DMS53 (cell line): ENCODE results near the gene TCERG1L.

Experiments used
- DNase-seq: peaks from one replicate; lab custom pipeline; 2025; lab: John Stamatoyannopoulos, UW

Gene TCERG1L

DNA sequence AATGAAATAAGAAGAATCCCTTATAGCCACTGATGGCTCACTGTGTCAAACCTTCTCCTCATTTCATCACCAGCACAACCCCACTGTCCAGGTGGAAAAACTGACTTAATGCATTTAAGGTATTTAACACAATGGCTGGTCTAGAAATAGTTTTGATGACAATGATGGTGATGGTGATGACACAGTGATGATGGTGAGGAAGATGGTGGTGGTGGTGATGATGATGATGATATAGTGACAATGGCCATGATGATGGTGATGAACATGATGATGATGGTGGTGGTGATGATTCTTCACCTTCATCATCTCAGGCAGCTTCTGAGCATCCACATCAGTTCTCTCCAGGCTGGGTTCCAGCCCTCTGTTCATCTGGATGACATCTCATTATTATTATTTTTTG is 186.6 kb downstream of the TCERG1L start:
- no peak for DNase-seq

DNA sequence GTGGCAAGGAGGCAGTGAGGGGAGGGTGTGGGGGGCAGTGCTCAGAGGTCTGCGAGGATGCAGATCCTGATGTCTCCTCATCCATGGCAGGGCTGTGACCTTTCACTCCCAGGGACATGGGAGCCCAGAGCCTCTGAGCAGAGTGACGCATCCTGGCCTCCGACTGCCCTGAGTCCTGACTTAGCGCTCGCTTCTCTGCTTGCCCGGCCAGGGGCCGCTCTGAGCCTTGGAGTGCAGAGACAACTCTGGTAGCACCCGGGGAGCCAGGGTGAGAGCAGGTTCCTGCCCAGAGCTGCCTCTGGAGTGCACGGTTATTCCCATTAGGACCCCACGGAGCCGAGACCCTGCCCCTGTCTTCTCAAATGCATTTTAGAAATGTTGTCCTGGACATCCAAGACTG is 188.0 kb downstream of the TCERG1L start:
- no peak for DNase-seq

DNA sequence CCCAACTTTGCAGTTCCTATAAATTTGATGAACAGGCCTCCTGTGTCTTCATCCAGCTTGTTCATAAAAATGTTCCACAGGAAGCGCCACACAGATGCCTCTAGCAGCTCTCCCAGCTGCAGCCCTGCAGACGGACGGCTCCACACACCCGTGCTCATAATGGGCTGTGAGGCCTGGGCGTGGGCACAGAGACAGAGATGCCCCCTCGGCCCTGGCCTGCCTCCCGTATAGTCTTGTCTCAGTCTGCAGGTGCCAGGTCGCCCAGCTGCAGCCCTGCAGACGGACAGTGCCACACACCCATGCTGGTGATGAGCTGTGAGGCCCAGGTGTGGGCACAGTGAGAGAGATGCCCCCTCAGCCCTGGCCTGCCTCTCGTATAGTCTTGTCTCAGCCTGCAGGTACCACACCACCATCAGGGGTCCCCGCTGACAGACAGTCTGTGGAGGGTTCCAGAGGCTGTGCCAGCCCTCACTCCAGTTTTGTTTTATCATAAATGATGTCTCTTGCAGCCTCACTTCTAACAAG is 189.9 kb downstream of the TCERG1L start:
- DNase-seq: no peak

DNA sequence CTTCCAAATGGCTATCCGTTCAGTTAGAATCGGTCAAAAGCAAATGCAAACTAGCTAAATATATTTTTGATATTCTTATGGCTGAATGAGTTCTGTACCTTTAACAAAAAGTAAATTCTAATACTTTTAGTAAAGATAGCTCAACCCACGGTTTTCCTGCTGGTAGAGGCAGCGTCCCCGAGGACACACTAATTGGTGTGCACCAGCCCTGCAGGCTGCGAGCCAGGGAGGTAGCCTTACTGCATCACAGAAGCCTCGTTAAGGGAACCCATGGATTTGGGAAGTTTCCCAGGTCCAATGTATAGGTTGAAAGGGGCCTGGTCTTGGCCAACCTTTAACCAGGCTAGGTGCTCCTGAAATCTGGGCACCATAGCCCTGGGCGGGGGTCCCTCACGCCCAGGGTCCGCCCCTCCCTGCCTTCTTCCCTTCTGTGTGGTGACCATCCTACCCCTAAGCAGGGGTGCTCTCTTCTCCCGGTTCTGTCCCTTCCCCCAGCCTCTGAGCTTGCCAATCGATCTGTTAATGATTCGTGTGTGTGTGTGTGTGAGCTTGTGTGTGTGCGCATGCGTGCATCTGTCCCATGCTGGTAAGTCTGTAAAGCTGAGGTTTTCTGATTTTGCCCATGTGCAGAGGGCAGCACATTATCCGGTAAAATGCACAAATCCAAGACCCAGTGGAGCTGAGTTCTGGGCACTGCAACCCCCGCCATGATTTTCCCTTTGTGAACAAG is 191.7 kb downstream of the TCERG1L start:
- DNase-seq: no peak

DNA sequence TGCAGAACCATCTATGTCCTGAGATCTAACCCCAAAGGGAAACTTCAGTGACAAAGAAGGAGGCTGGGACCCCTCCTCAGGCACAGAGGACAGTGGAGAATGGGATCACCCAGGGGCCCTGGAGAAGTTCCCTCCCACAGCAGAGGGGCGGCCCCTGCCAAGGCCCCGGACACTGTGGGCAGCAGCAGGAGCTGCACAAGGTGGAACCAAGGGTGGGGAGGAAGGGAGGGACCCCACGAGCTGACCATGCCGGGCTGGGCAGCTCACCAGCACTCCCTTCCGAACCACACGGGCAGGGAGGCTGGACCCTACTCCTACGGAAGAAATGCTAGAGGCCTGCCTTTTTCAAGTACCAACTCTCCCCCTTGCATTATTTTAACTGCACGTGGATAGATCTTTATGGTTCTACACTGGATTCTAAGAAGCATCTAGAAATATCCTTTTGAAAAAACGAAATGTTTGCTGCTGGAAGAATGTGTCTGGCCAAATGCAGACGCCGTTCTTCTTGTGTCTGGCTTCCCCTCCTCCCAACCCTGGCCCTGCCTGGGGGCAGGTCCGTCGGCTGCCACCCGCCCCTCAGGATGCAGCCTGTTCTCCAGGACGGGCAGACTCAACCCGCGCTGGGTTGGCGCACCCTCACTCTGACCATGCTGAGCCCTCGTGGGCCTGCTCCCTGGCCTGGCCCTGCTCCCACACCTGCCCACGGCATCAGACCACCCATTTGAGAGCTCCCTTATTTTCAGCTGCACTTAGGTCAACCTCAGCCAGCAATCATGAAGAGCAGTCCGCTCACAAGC is 193.9 kb downstream of the TCERG1L start:
- DNase-seq: no peak

DNA sequence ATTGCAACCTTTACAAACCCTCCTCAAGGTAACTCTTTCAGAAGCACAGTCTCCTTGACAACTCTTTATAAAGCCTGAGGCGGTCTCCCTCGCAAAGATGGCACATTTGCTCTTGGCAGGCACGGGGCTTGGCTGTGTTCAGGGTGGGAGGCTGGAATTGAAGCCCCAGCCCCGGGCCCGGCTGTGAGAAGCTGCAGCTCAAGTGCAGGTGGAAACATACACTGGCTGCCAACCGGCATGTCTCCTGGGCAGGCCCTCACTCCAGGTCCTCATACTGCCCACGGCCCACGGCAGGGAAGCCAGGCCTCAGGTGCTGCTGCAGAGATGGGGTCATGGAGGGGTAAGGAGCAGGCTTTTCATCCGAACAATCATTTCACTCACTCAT is 194.5 kb downstream of the TCERG1L start:
- no peak for DNase-seq

DNA sequence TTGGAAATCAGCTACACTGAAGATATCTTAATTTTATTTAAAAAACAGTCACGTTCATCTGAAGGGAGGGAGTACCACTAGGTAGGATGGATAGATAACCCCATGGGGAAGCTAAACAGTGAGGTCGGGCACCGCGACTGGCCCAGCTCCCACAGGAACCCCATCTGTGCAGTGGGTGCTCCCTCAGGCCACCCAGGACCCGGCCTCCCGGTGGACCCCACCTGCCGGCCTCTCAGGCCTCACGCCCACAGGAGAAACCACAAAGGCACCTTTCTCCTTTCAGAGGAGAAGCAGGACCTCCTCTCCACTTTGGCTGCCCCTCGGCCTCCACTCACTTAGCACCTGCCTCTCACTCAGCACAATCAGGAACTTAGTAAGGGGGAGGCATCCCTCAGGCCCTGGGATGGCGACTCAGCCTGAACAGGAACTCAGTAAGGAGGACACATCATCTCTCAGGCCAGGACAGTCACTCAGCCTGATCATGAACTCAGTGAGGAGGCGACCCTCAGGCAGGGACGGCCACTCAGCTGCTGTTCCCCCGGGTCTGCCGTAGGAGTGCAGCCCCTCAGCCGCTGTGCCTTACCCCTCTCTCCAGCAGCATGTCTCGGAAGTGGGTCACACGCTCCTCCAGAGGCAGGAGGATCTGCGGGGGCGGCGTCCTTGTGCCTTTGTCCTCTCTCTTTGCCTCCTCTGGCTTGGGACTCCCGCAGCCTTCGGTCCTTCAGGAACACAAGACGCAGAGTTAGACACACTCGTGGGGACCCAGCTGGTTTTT is 195.1 kb downstream of the TCERG1L start:
- no peak for DNase-seq

DNA sequence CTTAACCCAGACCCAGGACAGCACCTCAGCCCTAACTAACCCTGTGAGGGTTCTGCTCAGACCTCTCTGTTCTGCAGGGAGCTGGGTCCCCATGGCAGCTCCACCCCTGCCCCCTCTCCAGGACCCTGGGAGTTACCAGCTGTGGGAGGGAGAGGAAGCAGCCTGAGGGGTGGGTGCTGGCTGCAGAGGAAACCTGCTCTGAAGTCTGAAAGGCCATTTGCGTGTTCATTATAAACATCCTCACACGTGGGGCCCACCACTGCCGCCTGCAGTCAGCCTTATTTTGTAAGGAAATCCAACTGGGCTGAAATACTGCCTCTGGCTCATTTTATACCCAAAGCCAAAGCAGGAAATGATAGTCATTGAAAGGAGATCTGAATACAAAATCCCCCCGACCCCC is 195.7 kb downstream of the TCERG1L start:
- DNase-seq: no peak

DNA sequence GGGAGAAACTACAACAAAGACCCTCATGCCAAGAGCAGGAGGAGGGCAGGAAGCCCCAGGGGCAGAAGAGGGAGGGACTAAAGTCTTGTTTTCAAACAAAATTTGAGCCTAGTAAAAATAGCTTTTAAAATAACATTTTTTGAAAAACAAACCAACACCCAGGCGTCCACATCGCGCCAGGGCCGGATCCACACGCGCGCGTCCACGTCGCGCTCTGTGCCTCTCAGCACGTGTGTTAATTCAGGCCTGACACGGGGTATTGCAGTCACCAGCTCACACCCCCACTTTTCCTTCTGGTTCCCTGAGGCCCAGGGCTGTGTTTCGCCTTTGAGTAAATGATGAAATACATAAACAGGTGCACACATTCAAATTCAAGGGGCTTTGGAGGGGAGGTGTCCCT is 196.2 kb downstream of the TCERG1L start:
- DNase-seq: no peak

DNA sequence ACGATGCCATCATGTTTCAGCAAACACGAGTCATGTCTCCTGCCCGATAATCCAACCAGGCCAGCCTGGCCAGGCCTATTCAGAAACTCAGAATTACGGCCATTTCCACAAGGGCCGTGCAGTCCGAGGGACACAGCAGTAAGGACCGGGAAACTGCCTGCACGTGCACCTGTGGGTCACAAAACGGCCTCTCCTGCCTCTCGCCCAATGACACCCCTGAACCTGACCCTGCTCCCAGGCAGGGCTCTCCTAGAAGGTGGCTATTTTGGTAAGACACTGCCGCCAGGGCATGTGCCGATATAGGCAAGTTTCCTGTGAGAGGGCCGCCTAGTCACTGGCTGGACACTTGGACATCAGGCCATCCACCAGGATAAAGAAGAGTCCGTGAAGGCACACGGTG is 196.7 kb downstream of the TCERG1L start:
- DNase-seq: no peak

DNA sequence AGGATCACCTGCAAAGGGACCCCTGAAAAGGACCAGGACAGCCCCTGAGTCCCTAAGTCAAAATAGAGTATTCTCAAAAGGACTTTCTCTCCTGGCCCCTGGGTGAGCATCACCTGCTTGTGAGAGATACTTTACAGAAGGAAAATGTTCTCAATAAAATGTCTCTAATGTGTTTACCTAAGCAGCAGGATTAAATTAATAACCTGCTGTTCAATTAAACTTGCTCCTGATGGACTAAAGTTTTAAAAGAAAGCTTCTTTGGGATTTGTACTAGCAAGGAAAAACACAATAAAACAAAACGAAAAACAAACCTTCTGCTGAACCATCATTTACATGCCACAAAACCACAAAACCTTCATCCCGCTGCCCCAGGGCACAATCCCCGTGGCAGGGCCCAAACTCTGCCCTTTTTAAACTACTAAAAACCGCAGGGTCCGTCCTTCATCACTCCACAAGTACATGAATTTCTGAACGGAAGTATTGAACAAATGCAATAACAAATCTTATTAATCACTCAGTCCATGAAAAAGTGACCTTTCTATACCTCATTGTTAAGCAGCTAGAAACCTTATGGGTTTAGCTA is 197.7 kb downstream of the TCERG1L start:
- no peak for DNase-seq

DNA sequence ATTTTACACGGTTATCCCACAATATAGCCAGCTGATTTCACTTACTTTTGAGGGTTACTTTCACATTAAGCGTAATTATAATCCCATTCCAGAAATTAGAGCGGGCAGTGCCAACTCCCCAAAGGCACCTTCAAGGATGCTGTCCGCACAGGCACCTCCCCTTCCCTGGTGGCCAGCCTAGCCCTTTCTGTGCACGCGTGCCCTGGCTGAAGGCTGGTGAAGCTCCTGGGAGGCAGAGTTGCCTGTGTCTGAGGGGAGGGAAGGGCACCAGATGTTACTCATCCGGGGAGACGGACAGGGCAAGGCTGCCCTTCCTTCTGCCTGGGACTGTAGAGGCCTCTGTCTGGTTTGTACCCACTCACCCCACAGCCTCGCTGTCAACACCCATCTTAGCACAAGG is 198.4 kb downstream of the TCERG1L start:
- no peak for DNase-seq

DNA sequence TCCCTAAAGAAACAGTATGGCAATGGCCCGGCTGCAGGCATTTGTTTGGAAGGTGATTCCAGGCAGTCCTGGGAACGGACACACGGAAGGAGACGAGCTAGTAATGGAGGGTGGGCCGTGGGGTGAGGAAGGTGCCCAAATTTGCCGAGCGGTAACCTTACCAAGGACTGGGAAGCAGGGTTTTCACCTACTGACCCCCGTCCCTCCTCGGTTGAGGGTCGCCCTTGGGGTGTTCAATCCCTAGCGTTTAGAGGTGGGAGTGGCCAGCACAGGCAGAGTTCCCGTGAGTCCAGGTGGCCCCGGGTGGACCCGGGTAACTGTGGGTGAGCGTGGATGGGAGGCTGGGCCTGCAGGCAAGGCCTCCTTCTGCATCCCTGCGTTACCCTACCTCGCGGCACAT is 198.8 kb downstream of the TCERG1L start:
- DNase-seq: no peak

DNA sequence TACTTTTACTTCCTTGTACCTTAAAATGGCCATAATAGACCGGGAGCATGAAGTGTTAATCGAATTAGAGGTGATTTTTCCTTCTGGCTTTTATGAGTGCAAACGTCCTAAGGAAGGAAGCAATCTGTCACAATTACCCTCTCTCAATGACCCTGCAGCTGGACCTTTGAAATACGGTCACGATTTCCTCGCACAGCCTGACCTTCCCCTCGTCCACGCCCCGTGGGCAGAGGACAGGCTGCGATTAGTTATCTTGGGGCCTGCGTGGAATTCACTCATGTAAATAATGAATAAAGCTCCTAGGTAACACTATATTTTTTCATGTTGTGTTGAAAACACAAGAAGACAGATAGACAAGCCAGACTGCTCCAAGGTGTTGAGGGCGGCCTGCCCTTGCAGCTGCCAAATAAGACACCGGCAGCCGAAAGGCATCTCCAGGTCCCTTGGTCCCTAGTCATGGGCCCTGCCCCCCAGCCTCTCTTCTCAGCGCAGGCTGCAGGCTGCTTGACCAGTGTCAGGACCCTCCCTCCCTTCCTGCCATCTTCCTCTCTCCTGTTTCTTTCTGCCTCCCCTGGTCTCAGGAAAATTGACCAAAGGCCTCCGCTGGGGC is 199.9 kb downstream of the TCERG1L start:
- no peak for DNase-seq

DNA sequence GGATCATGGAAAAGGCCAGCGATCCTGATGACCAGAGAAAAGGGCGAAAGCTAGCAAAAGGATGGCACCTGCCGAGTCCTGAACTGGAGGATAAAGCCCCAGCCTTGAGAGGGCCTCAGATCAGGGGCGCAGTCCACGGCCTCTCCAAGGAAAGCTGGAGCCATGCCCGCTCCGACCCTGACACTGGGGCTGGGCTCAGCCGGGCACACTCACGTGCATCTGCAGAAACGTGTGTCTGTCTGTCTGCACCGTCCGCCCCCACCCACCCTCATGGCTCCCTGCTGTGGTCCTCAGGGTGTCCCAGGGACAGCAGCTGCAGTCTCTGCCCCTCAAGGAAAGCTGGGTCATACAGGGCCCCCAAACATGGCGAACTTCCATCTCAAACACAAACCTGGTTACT is 200.5 kb downstream of the TCERG1L start:
- no peak for DNase-seq

DNA sequence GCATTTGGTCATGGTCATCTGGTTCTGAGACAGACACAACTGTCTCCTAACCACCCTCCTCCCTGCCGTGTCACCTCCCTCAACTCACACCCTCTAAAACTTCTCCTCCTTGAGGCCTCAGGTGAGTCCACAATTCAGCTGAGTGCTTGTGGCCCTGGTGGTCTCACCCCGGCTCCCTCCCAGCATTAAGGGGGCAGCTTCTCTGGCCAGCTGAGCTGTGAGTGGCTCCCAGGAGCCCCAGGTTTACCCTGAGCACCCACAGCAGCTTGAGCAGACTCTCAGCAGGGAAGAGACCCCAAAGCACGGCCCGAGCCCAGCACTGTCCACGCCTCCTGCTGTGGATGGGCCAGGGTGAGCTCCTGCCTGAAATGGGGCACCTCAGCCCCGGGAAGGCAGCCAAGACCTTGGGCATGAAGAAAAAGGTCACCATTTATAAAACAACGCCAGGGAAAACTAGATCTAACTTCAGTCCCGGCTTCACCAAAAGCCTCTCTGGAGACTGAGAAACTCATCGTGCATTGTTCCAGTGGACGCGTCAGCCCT is 201.2 kb downstream of the TCERG1L start:
- no peak for DNase-seq

DNA sequence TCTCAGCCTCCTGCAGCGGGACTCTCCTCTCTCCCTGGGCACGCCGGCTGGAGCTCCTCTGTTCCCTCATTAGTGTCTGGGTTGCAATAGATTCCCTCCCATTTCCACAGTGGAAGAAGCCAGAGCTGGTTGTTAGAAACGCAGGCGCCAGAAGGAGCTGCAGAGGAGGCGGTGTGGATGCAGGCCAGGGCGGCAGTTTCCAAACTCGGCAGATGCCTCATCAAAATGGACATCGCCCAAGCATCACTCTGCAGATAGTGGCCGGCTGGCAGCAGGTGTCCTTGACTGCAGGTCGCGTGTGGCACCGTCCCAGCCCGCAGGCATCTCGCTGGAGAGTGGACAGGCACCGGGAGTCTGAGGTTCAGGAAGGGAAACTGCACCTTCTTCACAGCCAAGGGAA is 201.8 kb downstream of the TCERG1L start:
- DNase-seq: no peak

DNA sequence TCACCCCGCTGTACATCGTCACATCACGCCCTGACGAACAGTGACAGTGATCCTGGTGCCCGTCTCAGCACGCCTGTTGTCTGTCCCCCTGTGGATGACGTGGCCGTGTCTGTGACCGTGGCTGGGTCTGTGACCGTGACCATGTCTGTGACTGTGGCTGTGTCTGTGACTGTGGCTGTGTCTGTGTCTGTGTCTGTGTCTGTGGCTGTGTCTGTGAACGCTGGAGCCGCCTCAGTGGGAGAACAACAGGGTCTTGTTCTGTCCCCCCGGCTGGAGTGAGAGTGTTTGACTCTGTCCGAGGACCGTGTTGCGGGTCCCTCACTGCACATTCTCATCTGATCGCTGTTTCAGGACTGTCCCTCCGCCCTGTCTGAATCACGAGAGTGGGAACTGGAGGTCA is 202.2 kb downstream of the TCERG1L start:
- DNase-seq: no peak

DNA sequence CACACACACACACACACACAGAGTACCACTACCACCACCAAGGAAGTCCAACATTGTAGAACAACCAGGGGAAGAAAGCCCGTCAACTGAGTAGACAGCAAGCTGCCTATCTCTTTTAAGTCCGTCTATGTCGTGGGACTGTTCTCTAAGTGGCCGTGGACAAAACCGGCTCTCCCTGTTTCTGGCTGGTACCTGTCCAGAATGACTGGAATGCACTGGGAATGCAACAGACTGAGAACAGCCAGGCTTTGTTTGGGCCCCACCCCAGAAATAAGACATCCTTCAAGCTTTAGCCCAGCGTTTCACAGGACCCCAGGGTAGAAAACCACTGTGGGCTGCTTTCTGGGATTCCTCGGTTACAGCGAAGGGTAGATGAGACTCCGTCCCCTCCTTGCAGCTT is 203.6 kb downstream of the TCERG1L start:
- no peak for DNase-seq

DNA sequence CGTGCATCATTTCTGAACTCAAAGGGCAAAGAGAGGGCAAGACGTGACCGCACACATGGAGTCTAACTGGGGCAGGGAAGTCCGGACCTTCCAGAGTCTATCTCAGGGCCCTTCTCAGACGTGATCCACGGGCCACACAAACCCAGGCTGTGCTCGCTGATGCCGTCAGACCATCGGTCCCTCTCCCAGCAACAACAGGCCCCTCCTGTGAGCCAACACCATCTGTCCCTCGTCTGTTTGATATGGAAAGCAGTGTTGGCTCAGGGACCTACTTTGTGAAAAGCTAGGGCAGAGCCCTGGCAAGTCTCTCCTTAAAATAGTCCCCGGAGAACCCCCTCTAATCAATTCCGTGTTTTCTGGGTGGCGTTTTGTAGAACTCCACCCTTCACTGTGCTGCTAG is 208.8 kb downstream of the TCERG1L start:
- DNase-seq: no peak

DNA sequence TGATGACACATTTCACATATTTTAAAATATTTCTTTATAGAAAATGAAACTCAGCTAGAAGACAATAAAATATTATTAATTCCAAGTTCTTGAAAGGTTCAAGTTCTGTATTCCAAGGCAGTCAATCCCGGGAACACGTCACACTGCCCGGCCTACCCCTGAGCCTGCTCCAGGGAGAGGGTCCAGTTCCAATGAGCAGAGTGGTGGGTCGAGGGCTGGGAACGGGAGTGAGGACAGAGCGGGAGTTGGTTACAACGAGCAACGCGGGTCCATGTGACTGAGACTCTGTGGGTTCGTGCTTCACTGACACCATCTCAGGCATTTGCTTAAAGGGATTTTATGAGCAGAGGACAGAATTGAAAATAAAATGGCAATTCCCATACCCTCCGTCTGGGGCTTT is 209.4 kb downstream of the TCERG1L start:
- DNase-seq: no peak
